K562 (cell line): ENCODE results near the gene UBASH3A. TPM values are rescaled to one million over a fixed set of nuclear protein-coding genes. Genes with fewer than 3 reads are reported as not detected.
A peak's percentile ranks its signal among the peaks of the same experiment; 100 is the strongest.

Experiments used
- ARID1B ChIP-seq: fragments of 450-650 bp; IDR thresholded peaks from 2 replicates; pipeline ENCODE4 v1.6.1; 2016; ENCODE audit warnings: antibody characterized with exemption, mild to moderate bottlenecking, inconsistent platforms
- BHLHE40 ChIP-seq: IDR thresholded peaks from 2 replicates; pipeline ENCODE4 v1.6.1; 2011; ENCODE audit warnings: low read length, improper control_type of control experiment
- ESRRA ChIP-seq: fragments of 450-650 bp; IDR thresholded peaks from 2 replicates; pipeline ENCODE4 v1.6.1; 2014; ENCODE audit warnings: low read depth, mild to moderate bottlenecking, moderate library complexity, borderline replicate concordance
- FOXP1 ChIP-seq: sonication (generic); formaldehyde crosslinking; IDR thresholded peaks from 2 replicates; pipeline ENCODE4 v1.8.0; 2022; ENCODE audit warnings: mild to moderate bottlenecking, missing genetic modification reagents
- HSF4 ChIP-seq: fragments of 250-450 bp; sonication (Bioruptor Pico); IDR thresholded peaks from 2 replicates; pipeline ENCODE4 v2.1.2; 2022; ENCODE audit warnings: mild to moderate bottlenecking, moderate library complexity, borderline replicate concordance
- LEF1 ChIP-seq: fragments of 450-650 bp; IDR thresholded peaks from 2 replicates; pipeline ENCODE4 v1.6.1; 2016; ENCODE audit warnings: mild to moderate bottlenecking
- MED1 ChIP-seq: sonication (generic); formaldehyde crosslinking; IDR thresholded peaks from 2 replicates; pipeline ENCODE4 v1.8.1; 2023; ENCODE audit warnings: missing genetic modification reagents, borderline replicate concordance
- MYBL2 ChIP-seq, 2 experiments: fragments of 450-650 bp in 1 of 2; sonication (generic) in 1 of 2; formaldehyde crosslinking in 1 of 2; IDR thresholded peaks; 2 replicates each; pipeline versions ENCODE4 v1.6.1 to v1.8.1; 2017 to 2022; ENCODE audit warnings: borderline replicate concordance in 1 of 2, inconsistent platforms in 1 of 2, low read depth in 1 of 2, mild to moderate bottlenecking in 1 of 2, missing genetic modification reagents in 1 of 2, moderate library complexity in 1 of 2
- POLR2A ChIP-seq: fragments of 450-650 bp; conservative IDR thresholded peaks from 2 replicates; pipeline ENCODE4 v1.6.1; 2016
- RCOR1 ChIP-seq, 2 experiments: IDR thresholded peaks; 2 replicates each; pipeline ENCODE4 v1.6.1; 2012; ENCODE audit warnings: low read depth in 2 of 2, low read length in 2 of 2, borderline replicate concordance in 1 of 2, improper control_type of control experiment in 1 of 2
- SIN3A ChIP-seq, 2 experiments: fragments of 150-350 bp in 1 of 2; IDR thresholded peaks; 2 replicates each; pipeline ENCODE4 v1.6.1; 2011 to 2016; ENCODE audit warnings: borderline replicate concordance in 2 of 2, low read depth in 2 of 2, low read length in 2 of 2, mild to moderate bottlenecking in 2 of 2, moderate library complexity in 2 of 2; ENCODE audit not compliant: control insufficient read depth in 1 of 2
- SMARCA4 ChIP-seq: fragments of 450-650 bp; IDR thresholded peaks from 2 replicates; pipeline ENCODE4 v1.6.1; 2016
- TCF3 ChIP-seq: sonication (generic); formaldehyde crosslinking; IDR thresholded peaks from 2 replicates; pipeline ENCODE4 v1.4.0; 2020; ENCODE audit warnings: mild to moderate bottlenecking, missing genetic modification reagents
- ZBED1 ChIP-seq: IDR thresholded peaks from 2 replicates; pipeline ENCODE4 v1.6.1; 2014
- ZNF232 ChIP-seq: sonication (generic); formaldehyde crosslinking; IDR thresholded peaks from 2 replicates; pipeline ENCODE4 v1.8.0; 2022; ENCODE audit warnings: mild to moderate bottlenecking, missing genetic modification reagents
- ZNF253 ChIP-seq: fragments of 250-450 bp; sonication (Bioruptor Pico); conservative IDR thresholded peaks from 2 replicates; pipeline ENCODE4 v1.6.1; 2021; ENCODE audit warnings: mild to moderate bottlenecking
- ZZZ3 ChIP-seq: fragments of 450-650 bp; IDR thresholded peaks from 2 replicates; pipeline ENCODE4 v1.6.1; 2016; ENCODE audit warnings: antibody characterized with exemption, mild to moderate bottlenecking, moderate library complexity
- polyA plus RNA-seq, 8 experiments: library from polyadenylated mRNA; depleted of rRNA in 4 of 8; stranded (reverse) in 5 of 8; unstranded in 3 of 8; fragments of >200 nt; fragmentation: Nextera tagmentation in 2 of 8; fragmentation: Illumina TruSeq in 1 of 8; extraction: Ambion mirVana in 2 of 8; extraction: Trizol in 1 of 8; gene quantifications; 2 replicates each; pipeline versions ENCODE4 v1.2.1 to v1.2.3, GENCODE V29; 2011 to 2014; ENCODE audit warnings: inconsistent platforms in 1 of 8, missing spikeins in 1 of 8
- total RNA-seq, 7 experiments: library from RNA; depleted of rRNA in 6 of 7; stranded (reverse); fragments of >200 nt in 6 of 7; fragmentation: Illumina TruSeq in 2 of 7; extraction: Trizol in 2 of 7; gene quantifications; 2 replicates each; pipeline versions ENCODE4 v1.2.1 to v1.2.3, GENCODE V29; 2011 to 2021; ENCODE audit warnings: low replicate concordance in 1 of 7
- TF ChIP-seq, protein P1 (sequence below), 2 experiments: fragments of 450-650 bp in 1 of 2; sonication (generic) in 1 of 2; formaldehyde crosslinking; conservative IDR thresholded peaks; 2 replicates each; pipeline versions ENCODE4 v1.4.0 to v1.8.1; 2020 to 2022; ENCODE audit warnings: mild to moderate bottlenecking in 1 of 2, missing genetic modification reagents in 1 of 2
- TF ChIP-seq, protein P2 (sequence below): fragments of 200-800 bp; sonication (Bioruptor generic); IDR thresholded peaks from 2 replicates; pipeline ENCODE4 v1.6.1; 2017; ENCODE audit warnings: missing genetic modification characterization, missing compliant biosample characterization
- TF ChIP-seq, protein P3 (sequence below), 3 experiments: fragments of 200-800 bp in 1 of 3; fragments of 250-450 bp in 1 of 3; fragments of 450-650 bp in 1 of 3; sonication (Bioruptor Pico) in 1 of 3; sonication (Bioruptor generic) in 1 of 3; formaldehyde crosslinking in 1 of 3; IDR thresholded peaks; 2 replicates each; pipeline versions ENCODE4 v1.6.1 to v1.8.0; 2016 to 2022; ENCODE audit warnings: mild to moderate bottlenecking in 2 of 3, missing genetic modification characterization in 2 of 3, missing compliant biosample characterization in 1 of 3, moderate library complexity in 1 of 3

UBASH3A gene
- total and polyA plus RNA-seq, 9 of the 15 experiments (the other 6 are each of a cell fraction or from before 2014, with no cell fraction given), result 0.23 to 1.8 (median 1.1) TPM

DNA sequence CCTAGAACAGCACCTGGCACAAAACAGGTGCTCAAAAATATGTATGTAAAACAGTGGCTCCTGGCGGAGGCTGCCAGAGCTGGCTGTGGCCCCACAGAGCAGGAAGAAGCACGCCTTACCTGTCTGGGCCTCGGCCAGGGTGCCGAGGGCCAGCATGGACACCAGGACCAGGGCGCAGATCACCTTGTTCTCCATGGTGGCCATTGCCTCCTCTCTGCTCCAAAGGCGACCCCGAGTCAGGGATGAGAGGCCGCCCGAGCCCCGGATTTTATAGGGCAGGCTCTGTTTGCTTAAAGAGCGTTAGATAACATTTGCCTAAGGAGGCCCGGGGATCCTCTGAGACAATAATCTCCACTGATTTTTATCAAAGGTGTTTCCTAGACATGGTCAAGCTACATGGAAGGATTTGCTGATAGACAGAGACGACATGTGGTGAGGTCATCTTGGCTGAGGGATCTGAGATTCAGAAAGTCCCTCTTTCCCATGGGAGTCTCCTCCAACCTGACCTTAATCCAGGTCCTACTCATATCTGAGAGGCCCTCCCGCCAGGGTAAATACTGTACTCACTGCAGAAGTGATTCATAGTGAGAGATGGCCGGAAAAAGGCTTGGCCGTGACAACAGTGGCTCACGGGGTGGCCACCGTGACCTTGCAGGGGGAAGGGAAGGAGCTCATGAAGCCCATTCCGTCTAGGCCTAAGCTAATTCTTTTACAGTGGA is 37.3 kb upstream of the UBASH3A start, which contains the start of gene TFF1 (continued):
- TF ChIP-seq, protein P1, sequence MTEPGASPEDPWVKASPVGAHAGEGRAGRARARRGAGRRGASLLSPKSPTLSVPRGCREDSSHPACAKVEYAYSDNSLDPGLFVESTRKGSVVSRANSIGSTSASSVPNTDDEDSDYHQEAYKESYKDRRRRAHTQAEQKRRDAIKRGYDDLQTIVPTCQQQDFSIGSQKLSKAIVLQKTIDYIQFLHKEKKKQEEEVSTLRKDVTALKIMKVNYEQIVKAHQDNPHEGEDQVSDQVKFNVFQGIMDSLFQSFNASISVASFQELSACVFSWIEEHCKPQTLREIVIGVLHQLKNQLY (CRISPR knock-in tag; conservative IDR thresholded peaks at IDR 0.05), result no peak
- TF ChIP-seq SMARCA4, result 0 out of 2 replicates have a peak, but pooled peaks have one; percentile 27
- peak; percentile 18; the same call in 1 of the 2 replicates for TF ChIP-seq BHLHE40
- TF ChIP-seq MYBL2 (IDR thresholded peaks at IDR 0.05; ENCODE audit: low read depth), result no peak
- TF ChIP-seq MYBL2 (CRISPR knock-in tag; IDR thresholded peaks at IDR 0.05; ENCODE audit: borderline replicate concordance), result no peak
- TF ChIP-seq RCOR1 (IDR thresholded peaks at IDR 0.05; ENCODE audit: borderline replicate concordance in 1 of 2, low read depth in 2 of 2, low read length in 2 of 2), result peak in 1 of 2 experiments; percentile 39; a peak in 1 of 4 replicates
- TF ChIP-seq SIN3A (IDR thresholded peaks at IDR 0.05; ENCODE audit: borderline replicate concordance in 2 of 2, control insufficient read depth in 1 of 2, low read depth in 2 of 2, low read length in 2 of 2), result no peak
- TF ChIP-seq ESRRA, result peak; percentile 33; the same call in 1 of the 2 replicates
- TF ChIP-seq TCF3, result peak; percentile 25; the same call in 1 of the 2 replicates
- TF ChIP-seq ZNF253, result no peak
- TF ChIP-seq FOXP1 (CRISPR knock-in tag), result no peak
- TF ChIP-seq ZZZ3, result no peak
- no peak for TF ChIP-seq ZBED1
- TF ChIP-seq POLR2A, result no peak
- no peak for TF ChIP-seq MED1 (CRISPR knock-in tag)
- TF ChIP-seq, protein P2, sequence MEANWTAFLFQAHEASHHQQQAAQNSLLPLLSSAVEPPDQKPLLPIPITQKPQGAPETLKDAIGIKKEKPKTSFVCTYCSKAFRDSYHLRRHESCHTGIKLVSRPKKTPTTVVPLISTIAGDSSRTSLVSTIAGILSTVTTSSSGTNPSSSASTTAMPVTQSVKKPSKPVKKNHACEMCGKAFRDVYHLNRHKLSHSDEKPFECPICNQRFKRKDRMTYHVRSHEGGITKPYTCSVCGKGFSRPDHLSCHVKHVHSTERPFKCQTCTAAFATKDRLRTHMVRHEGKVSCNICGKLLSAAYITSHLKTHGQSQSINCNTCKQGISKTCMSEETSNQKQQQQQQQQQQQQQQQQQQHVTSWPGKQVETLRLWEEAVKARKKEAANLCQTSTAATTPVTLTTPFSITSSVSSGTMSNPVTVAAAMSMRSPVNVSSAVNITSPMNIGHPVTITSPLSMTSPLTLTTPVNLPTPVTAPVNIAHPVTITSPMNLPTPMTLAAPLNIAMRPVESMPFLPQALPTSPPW (CRISPR knock-in tag), result no peak
- TF ChIP-seq LEF1, result peak; percentile 37; the same call in 1 of the 2 replicates
- TF ChIP-seq ARID1B, result peak; percentile 24; the same call in 1 of the 2 replicates
- TF ChIP-seq HSF4 (CRISPR knock-in tag), result no peak
- TF ChIP-seq, protein P3, sequence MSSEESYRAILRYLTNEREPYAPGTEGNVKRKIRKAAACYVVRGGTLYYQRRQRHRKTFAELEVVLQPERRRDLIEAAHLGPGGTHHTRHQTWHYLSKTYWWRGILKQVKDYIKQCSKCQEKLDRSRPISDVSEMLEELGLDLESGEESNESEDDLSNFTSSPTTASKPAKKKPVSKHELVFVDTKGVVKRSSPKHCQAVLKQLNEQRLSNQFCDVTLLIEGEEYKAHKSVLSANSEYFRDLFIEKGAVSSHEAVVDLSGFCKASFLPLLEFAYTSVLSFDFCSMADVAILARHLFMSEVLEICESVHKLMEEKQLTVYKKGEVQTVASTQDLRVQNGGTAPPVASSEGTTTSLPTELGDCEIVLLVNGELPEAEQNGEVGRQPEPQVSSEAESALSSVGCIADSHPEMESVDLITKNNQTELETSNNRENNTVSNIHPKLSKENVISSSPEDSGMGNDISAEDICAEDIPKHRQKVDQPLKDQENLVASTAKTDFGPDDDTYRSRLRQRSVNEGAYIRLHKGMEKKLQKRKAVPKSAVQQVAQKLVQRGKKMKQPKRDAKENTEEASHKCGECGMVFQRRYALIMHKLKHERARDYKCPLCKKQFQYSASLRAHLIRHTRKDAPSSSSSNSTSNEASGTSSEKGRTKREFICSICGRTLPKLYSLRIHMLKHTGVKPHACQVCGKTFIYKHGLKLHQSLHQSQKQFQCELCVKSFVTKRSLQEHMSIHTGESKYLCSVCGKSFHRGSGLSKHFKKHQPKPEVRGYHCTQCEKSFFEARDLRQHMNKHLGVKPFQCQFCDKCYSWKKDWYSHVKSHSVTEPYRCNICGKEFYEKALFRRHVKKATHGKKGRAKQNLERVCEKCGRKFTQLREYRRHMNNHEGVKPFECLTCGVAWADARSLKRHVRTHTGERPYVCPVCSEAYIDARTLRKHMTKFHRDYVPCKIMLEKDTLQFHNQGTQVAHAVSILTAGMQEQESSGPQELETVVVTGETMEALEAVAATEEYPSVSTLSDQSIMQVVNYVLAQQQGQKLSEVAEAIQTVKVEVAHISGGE (CRISPR knock-in tag; IDR thresholded peaks at IDR 0.05), result peak in 1 of 3 experiments; percentile 57; a peak in 1 of 6 replicates
- no peak for TF ChIP-seq ZNF232 (CRISPR knock-in tag)
